Esophagus muscularis mucosa (tissue), 4 donors: ENCODE measurements around the gene USP33. TPM values are rescaled to one million over a fixed set of nuclear protein-coding genes. Genes with fewer than 3 reads are reported as not detected.
"Not testable (repeated sequence)": the region's sequence is repeated elsewhere in the genome, so short reads cannot be mapped to it uniquely, and the experiment has no call there.

Experiments used
- DNase-seq: peaks from one replicate; pipeline ENCODE4 v3.0.0-alpha.2; 2017; ENCODE audit errors: extremely low spot score
- H3K27ac ChIP-seq, 4 donors: fragments of 200-600 bp; sonication (generic); replicated peaks in 1 of 4; 1 replicate in 3 of 4; 2 replicates in 1 of 4; pipeline ENCODE4 v1.5.1; 2016 to 2019; ENCODE audit warnings: mild to moderate bottlenecking in 1 of 4
- H3K27me3 ChIP-seq, 4 donors: fragments of 200-600 bp; sonication (generic); one replicate each; pipeline versions ENCODE4 v1.5.1 to v1.6.0; 2016 to 2019
- H3K36me3 ChIP-seq, 4 donors: fragments of 200-600 bp; sonication (generic); one replicate each; pipeline ENCODE4 v1.5.1; 2016 to 2019
- H3K4me1 ChIP-seq, 4 donors: fragments of 200-600 bp; sonication (generic); one replicate each; pipeline ENCODE4 v1.5.1; 2016 to 2019
- H3K4me3 ChIP-seq, 4 donors: fragments of 200-600 bp; sonication (generic); 1 replicate in 2 of 4; 2 replicates in 2 of 4; pipeline ENCODE4 v1.5.1; 2016 to 2019; ENCODE audit warnings: mild to moderate bottlenecking in 4 of 4, moderate library complexity in 1 of 4
- H3K9me3 ChIP-seq, 4 donors: fragments of 200-600 bp; sonication (generic); 1 replicate in 3 of 4; 2 replicates in 1 of 4; pipeline ENCODE4 v1.5.1; 2016 to 2019
- EP300 ChIP-seq: sonication (generic); formaldehyde crosslinking; IDR thresholded peaks from one replicate; pipeline ENCODE4 v1.6.1; 2017; ENCODE audit warnings: antibody characterized with exemption
- POLR2A ChIP-seq: fragments of 450-650 bp; IDR thresholded peaks from one replicate; pipeline ENCODE4 v1.6.1; 2017; ENCODE audit warnings: antibody characterized with exemption, moderate library complexity, mild to moderate bottlenecking, low read depth
- POLR2AphosphoS5 ChIP-seq, 2 donors: sonication (generic); formaldehyde crosslinking; IDR thresholded peaks; one replicate each; pipeline ENCODE4 v1.6.1; 2017; ENCODE audit warnings: antibody characterized with exemption in 2 of 2
- WGBS: methylation state at CpG from one replicate; pipeline ENCODE4 v1.1.5; 2018; 5-methylcytosine and 5-hydroxymethylcytosine counted together
- intact Hi-C: fragments of 100-400 bp; cut with DNase I; formaldehyde crosslinking; loops from one replicate; pipeline ENCODE4 v1.15.1; 2023
- total RNA-seq, 4 donors: library from RNA; depleted of rRNA; stranded (reverse); fragments of >200 nt; gene quantifications; one replicate each; pipeline versions ENCODE4 v1.1.0 to v1.2.1, GENCODE V29; 2016
- TF ChIP-seq, protein P1 (sequence below), 3 experiments: fragments of 200-600 bp in 2 of 3; fragments of 450-650 bp in 1 of 3; sonication (generic) in 2 of 3; IDR thresholded peaks; one replicate each; pipeline ENCODE4 v1.5.1; 2017 to 2019; ENCODE audit warnings: antibody characterized with exemption in 3 of 3, mild to moderate bottlenecking in 2 of 3, moderate library complexity in 1 of 3

USP33 gene
- total RNA-seq, 4 donors from 2014 or later: 50.9 to 71.0 (median 59.2) TPM

- TF ChIP-seq POLR2A (no peak), POLR2AphosphoS5 (IDR thresholded peaks at IDR 0.05) (no peak), EP300 (no peak)
- TF ChIP-seq, protein P1, sequence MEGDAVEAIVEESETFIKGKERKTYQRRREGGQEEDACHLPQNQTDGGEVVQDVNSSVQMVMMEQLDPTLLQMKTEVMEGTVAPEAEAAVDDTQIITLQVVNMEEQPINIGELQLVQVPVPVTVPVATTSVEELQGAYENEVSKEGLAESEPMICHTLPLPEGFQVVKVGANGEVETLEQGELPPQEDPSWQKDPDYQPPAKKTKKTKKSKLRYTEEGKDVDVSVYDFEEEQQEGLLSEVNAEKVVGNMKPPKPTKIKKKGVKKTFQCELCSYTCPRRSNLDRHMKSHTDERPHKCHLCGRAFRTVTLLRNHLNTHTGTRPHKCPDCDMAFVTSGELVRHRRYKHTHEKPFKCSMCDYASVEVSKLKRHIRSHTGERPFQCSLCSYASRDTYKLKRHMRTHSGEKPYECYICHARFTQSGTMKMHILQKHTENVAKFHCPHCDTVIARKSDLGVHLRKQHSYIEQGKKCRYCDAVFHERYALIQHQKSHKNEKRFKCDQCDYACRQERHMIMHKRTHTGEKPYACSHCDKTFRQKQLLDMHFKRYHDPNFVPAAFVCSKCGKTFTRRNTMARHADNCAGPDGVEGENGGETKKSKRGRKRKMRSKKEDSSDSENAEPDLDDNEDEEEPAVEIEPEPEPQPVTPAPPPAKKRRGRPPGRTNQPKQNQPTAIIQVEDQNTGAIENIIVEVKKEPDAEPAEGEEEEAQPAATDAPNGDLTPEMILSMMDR (IDR thresholded peaks at IDR 0.05): no peak
- 90% methylated on average over 3 of the region's 4 CpGs for WGBS
- intact Hi-C loops: no loop called here
Observed at GRCh38 chr1:77716065-77716464, 43.6 kb downstream of the USP33 start.

DNA sequence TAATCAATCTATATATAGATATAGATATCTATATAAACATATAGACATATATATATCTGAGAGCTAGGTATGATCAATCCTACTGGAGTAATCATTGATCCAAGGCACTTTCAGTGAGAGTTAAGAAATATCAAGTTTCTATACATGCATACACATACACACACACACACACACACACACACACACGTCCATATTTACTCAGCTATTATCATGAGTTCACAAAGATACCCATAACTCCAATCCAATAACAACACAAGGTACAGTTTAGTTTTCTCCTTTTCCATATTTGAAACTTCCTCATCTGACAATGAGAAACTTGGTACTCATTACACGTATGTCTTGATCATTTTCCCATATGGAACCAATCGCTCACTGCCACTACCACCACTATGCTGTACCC lies 49.9 kb downstream of the USP33 start:
- no peak overlapping the region for H3K27ac ChIP-seq
- H3K4me1 ChIP-seq: no peaks in the 10 kb centered on the region
- no peaks in the 10 kb centered on the region for H3K9me3 ChIP-seq
- intact Hi-C loops: no loop called here
- H3K36me3 ChIP-seq: peaks cover 13 to 85% (median 73%) of the 10 kb centered on the region in 4 donors
- DNase-seq: no peak
- H3K27me3 ChIP-seq: no peaks in the 10 kb centered on the region
- no peak overlapping the region for H3K4me3 ChIP-seq
- TF ChIP-seq POLR2AphosphoS5 (IDR thresholded peaks at IDR 0.05): no peak
- no peak for TF ChIP-seq POLR2A
- TF ChIP-seq, protein P1 (IDR thresholded peaks at IDR 0.05): no peak
- no peak for TF ChIP-seq EP300
- WGBS: 88% methylated on average over 3 of the region's 3 CpGs

More at GRCh38 chr1:77716065-77716464, 43.6 kb downstream of the USP33 start:
- Histone ChIP-seq H3K27me3 (no peaks in the 10 kb centered on the region), H3K27ac (no peak overlapping the region), H3K4me3 (no peak overlapping the region), H3K36me3 (peaks cover 38 to 98% (median 76%) of the 10 kb centered on the region in 4 donors), H3K9me3 (no peaks in the 10 kb centered on the region), H3K4me1 (no peaks in the 10 kb centered on the region)
- DNase-seq: no peak

DNA sequence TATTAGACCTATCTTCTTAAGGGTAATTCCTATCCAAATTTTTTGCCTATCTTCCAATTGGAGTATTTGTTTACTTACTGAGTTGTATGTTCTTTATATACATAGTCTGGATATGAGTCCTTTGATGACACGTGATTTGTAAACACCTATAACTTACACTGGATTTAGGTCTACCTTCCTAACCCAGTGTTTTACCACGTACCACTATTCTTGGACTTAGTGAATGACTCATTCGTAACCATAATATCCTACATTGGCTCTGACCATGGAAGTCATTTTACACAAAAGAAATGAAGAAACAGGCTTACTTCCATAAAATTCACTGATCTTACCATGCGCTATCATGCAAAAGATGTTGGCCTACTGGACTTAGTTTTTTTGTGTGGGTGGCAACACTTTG lies 53.3 kb downstream of the USP33 start:
- intact Hi-C loops: no loop called here
- H3K9me3 ChIP-seq: no peaks in the 10 kb centered on the region
- no peak for DNase-seq
- H3K36me3 ChIP-seq: peaks cover 3 to 66% (median 42%) of the 10 kb centered on the region in 4 donors
- no peak overlapping the region for H3K27ac ChIP-seq
- no peak overlapping the region for H3K4me3 ChIP-seq
- 96% methylated on average over 4 of the region's 4 CpGs for WGBS
- H3K27me3 ChIP-seq: no peaks in the 10 kb centered on the region
- TF ChIP-seq EP300: no peak
- TF ChIP-seq POLR2A: no peak
- no peak for TF ChIP-seq POLR2AphosphoS5 (IDR thresholded peaks at IDR 0.05)
- TF ChIP-seq, protein P1 (IDR thresholded peaks at IDR 0.05): no peak
- no peaks in the 10 kb centered on the region for H3K4me1 ChIP-seq

DNA sequence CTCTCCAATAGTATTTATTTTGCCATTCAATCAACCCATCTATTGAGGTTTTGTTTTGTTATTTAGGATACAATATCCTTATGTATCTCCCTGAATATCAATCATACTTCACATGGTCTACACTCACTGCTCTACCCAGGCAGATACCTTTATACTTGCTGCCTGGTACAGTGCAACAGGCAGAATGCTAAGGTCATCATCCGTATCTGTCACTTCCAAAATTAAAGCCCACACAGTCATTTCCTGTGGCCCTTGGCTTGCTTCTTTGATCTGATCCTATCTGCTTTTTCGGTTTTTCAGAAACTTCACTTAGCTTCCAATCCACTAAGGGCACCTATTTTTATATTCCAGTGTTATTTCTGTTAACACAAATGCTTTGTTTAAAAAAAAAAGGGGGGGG lies 54.9 kb downstream of the USP33 start:
- Histone ChIP-seq H3K27ac (no peak overlapping the region), H3K4me1 (no peaks in the 10 kb centered on the region), H3K36me3 (peaks cover 0 to 62% (median 34%) of the 10 kb centered on the region in 4 donors), H3K27me3 (no peaks in the 10 kb centered on the region), H3K4me3 (no peak overlapping the region), H3K9me3 (no peaks in the 10 kb centered on the region)
- intact Hi-C loops: no loop called here
- TF ChIP-seq EP300 (no peak), POLR2AphosphoS5 (IDR thresholded peaks at IDR 0.05) (no peak), POLR2A (no peak)
- TF ChIP-seq, protein P1 (IDR thresholded peaks at IDR 0.05): no peak
- no peak for DNase-seq
- WGBS: 39% methylated on average over 2 of the region's 2 CpGs

DNA sequence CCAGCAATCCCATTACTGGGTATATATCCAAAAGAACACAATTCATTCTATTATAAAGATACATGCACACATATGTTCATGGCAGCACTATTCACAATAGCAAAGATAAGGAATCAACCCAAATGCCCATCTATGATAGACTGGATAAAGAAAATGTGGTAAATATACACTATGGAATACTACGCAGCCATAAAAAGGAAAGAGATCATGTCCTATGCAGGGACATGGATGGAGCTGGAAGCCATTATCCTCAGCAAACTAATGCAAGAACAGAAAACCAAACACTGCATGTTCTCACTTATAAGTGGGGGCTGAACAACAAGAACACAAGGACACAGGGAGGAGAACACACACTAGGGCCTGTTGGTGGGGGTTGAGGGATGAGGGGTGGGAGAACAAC lies 60.0 kb downstream of the USP33 start:
- WGBS: 100% methylated on average over 1 of the region's 1 CpG
- H3K9me3 ChIP-seq, H3K27ac ChIP-seq, intact Hi-C loops, H3K4me3 ChIP-seq, H3K27me3 ChIP-seq, DNase-seq, H3K4me1 ChIP-seq: not testable (repeated sequence)
- peaks cover 15 to 72% (median 36%) of the 10 kb centered on the region in 4 donors for H3K36me3 ChIP-seq
